Liver (tissue), 9 donors: ENCODE data around the gene ARIH1. TPM values are rescaled to one million over a fixed set of nuclear protein-coding genes. Genes with fewer than 3 reads are reported as not detected.

Experiments used
- DNase-seq: peaks from one replicate; pipeline ENCODE4 v3.0.0-alpha.2; 2017; ENCODE audit warnings: low spot score
- H3K27ac ChIP-seq, 2 donors: one replicate each; pipeline ENCODE4 v1.7.0; 2013; ENCODE audit warnings: inconsistent platforms in 2 of 2, low read length in 2 of 2, control low read depth in 1 of 2, low read depth in 1 of 2, mild to moderate bottlenecking in 1 of 2
- H3K27me3 ChIP-seq, 4 donors: one replicate each; pipeline versions ENCODE4 v1.6.1 to v1.7.0; 2013; ENCODE audit warnings: low read length in 3 of 4, inconsistent platforms in 1 of 4, mild to moderate bottlenecking in 1 of 4, moderate library complexity in 1 of 4; ENCODE audit not compliant: control insufficient read depth in 4 of 4, insufficient read depth in 4 of 4
- H3K36me3 ChIP-seq, 4 donors: one replicate each; pipeline versions ENCODE4 v1.6.1 to v1.7.0; 2013; ENCODE audit warnings: low read length in 3 of 4, mild to moderate bottlenecking in 3 of 4, low read depth in 1 of 4, moderate library complexity in 1 of 4; ENCODE audit not compliant: control insufficient read depth in 4 of 4, insufficient read depth in 3 of 4
- H3K4me1 ChIP-seq, 4 donors: one replicate each; pipeline versions ENCODE4 v1.6.1 to v1.7.0; 2013; ENCODE audit warnings: low read length in 3 of 4, mild to moderate bottlenecking in 3 of 4, moderate library complexity in 1 of 4; ENCODE audit not compliant: control insufficient read depth in 4 of 4, insufficient read depth in 4 of 4
- H3K4me3 ChIP-seq, 3 donors: one replicate each; pipeline versions ENCODE4 v1.6.1 to v1.7.0; 2013; ENCODE audit warnings: low read length in 3 of 3, control low read depth in 1 of 3, low read depth in 1 of 3, mild to moderate bottlenecking in 1 of 3
- H3K9ac ChIP-seq, 2 donors: one replicate each; pipeline ENCODE4 v1.7.0; 2013; ENCODE audit warnings: low read length in 2 of 2, mild to moderate bottlenecking in 2 of 2, moderate library complexity in 2 of 2, control low read depth in 1 of 2, low read depth in 1 of 2
- H3K9me3 ChIP-seq, 4 donors: one replicate each; pipeline versions ENCODE4 v1.6.1 to v1.7.0; 2013; ENCODE audit warnings: low read length in 3 of 4; ENCODE audit not compliant: control insufficient read depth in 4 of 4
- ATF3 ChIP-seq: IDR thresholded peaks from 2 replicates; pipeline ENCODE4 v1.6.1; 2016; ENCODE audit warnings: antibody characterized with exemption
- CTCF ChIP-seq: fragments of 150-350 bp; IDR thresholded peaks from 2 replicates; pipeline ENCODE4 v1.5.1; 2017; ENCODE audit warnings: improper control_type of control experiment, low read depth, low read length; ENCODE audit not compliant: missing input control
- EGR1 ChIP-seq, 2 donors: IDR thresholded peaks; 2 replicates each; pipeline ENCODE4 v1.6.1; 2016 to 2018; ENCODE audit warnings: antibody characterized with exemption in 2 of 2, low read depth in 2 of 2
- FOXA1 ChIP-seq: IDR thresholded peaks from 2 replicates; pipeline ENCODE4 v1.6.1; 2016; ENCODE audit warnings: antibody characterized with exemption
- FOXA2 ChIP-seq: IDR thresholded peaks from 2 replicates; pipeline ENCODE4 v1.6.1; 2016; ENCODE audit warnings: antibody characterized with exemption
- HNF4A ChIP-seq, 2 donors: conservative IDR thresholded peaks; 2 replicates each; pipeline ENCODE4 v1.6.1; 2016; ENCODE audit warnings: antibody characterized with exemption in 2 of 2, mild to moderate bottlenecking in 2 of 2
- HNF4G ChIP-seq: IDR thresholded peaks from 2 replicates; pipeline ENCODE4 v1.6.1; 2016; ENCODE audit warnings: antibody characterized with exemption
- JUND ChIP-seq, 2 donors: IDR thresholded peaks; 2 replicates each; pipeline ENCODE4 v1.6.1; 2016; ENCODE audit warnings: antibody characterized with exemption in 2 of 2
- NR2F2 ChIP-seq: IDR thresholded peaks from 2 replicates; pipeline ENCODE4 v1.6.1; 2016; ENCODE audit warnings: antibody characterized with exemption
- RAD21 ChIP-seq, 2 donors: IDR thresholded peaks; 2 replicates each; pipeline ENCODE4 v1.6.1; 2016; ENCODE audit warnings: antibody characterized with exemption in 2 of 2, mild to moderate bottlenecking in 2 of 2
- RXRA ChIP-seq, 2 donors: IDR thresholded peaks; 2 replicates each; pipeline ENCODE4 v1.6.1; 2017 to 2018; ENCODE audit warnings: antibody characterized with exemption in 2 of 2, mild to moderate bottlenecking in 1 of 2
- SP1 ChIP-seq: IDR thresholded peaks from 2 replicates; pipeline ENCODE4 v1.6.1; 2018; ENCODE audit warnings: antibody characterized with exemption, mild to moderate bottlenecking
- TAF1 ChIP-seq: conservative IDR thresholded peaks from 2 replicates; pipeline ENCODE4 v1.6.1; 2016; ENCODE audit warnings: antibody characterized with exemption, mild to moderate bottlenecking
- ZBTB33 ChIP-seq: IDR thresholded peaks from 2 replicates; pipeline ENCODE4 v1.6.1; 2016; ENCODE audit warnings: antibody characterized with exemption
- WGBS: extraction: QIAGEN DNeasy Blood & Tissue Kit; methylation state at CpG from one replicate; pipeline ENCODE4 v1.1.7; 2013; 5-methylcytosine and 5-hydroxymethylcytosine counted together
- polyA plus RNA-seq, 2 donors: library from polyadenylated mRNA; stranded (reverse) in 1 of 2; unstranded in 1 of 2; fragments of 200-250 nt in 1 of 2; fragments of >200 nt in 1 of 2; fragmentation: Nextera tagmentation in 1 of 2; extraction: Ambion mirVana in 1 of 2; gene quantifications; one replicate each; pipeline versions ENCODE4 v1.2.1 to v1.2.3, GENCODE V29; 2013 to 2015
- total RNA-seq, 2 donors: library from RNA; depleted of rRNA; stranded (reverse); fragments of >200 nt; gene quantifications; one replicate each; pipeline ENCODE4 v1.2.3, GENCODE V29; 2014
- donor health status: healthy.
- donor health status: healthy.
- donor health status: healthy.
- donor health status: healthy.
- donor health status: healthy.

Gene ARIH1
- total and polyA plus RNA-seq, 4 donors: 10.8 to 23.8 (median 18.8) TPM

GRCh38 chr15:72445426-72445825 is 28.7 kb upstream of the ARIH1 start (continued):
- TF ChIP-seq HNF4G: no peak

GRCh38 chr15:72450805-72451204 is 23.3 kb upstream of the ARIH1 start:
- H3K9me3 ChIP-seq: no peaks in the 10 kb centered on the region
- TF ChIP-seq HNF4G: no peak
- TF ChIP-seq ZBTB33: no peak
- no peak for TF ChIP-seq EGR1 (IDR thresholded peaks at IDR 0.05; ENCODE audit: low read depth in 2 of 2)
- no peak for DNase-seq
- H3K4me1 ChIP-seq: no peaks in the 10 kb centered on the region
- H3K27ac ChIP-seq: no peak overlapping the region
- H3K9ac ChIP-seq: no peak overlapping the region
- no peak overlapping the region for H3K4me3 ChIP-seq
- 91% methylated on average over 6 of the region's 6 CpGs for WGBS
- H3K27me3 ChIP-seq: no peaks in the 10 kb centered on the region
- H3K36me3 ChIP-seq: no peaks in the 10 kb centered on the region

- Histone ChIP-seq H3K36me3 (no peaks in the 10 kb centered on the region), H3K4me3 (no peak overlapping the region), H3K4me1 (no peaks in the 10 kb centered on the region), H3K27ac (no peak overlapping the region), H3K27me3 (no peaks in the 10 kb centered on the region), H3K9ac (no peak overlapping the region), H3K9me3 (no peaks in the 10 kb centered on the region)
- TF ChIP-seq ATF3 (no peak), CTCF (no peak), ZBTB33 (no peak), TAF1 (no peak), RAD21 (IDR thresholded peaks at IDR 0.05) (no peak), RXRA (IDR thresholded peaks at IDR 0.05) (no peak)
- 88% methylated on average over 9 of the region's 9 CpGs for WGBS
- no peak for DNase-seq
Observed at GRCh38 chr15:72451224-72451623, 22.9 kb upstream of the ARIH1 start.

- Histone ChIP-seq H3K27ac (no peak overlapping the region), H3K9me3 (no peaks in the 10 kb centered on the region), H3K4me1 (peaks cover 0 to 5% (median 1%) of the 10 kb centered on the region in 4 donors), H3K4me3 (no peak overlapping the region), H3K36me3 (no peaks in the 10 kb centered on the region), H3K9ac (no peak overlapping the region), H3K27me3 (no peaks in the 10 kb centered on the region)
- WGBS: 96% methylated on average over 7 of the region's 7 CpGs
- no peak for DNase-seq
- no peak for TF ChIP-seq TAF1
- no peak for TF ChIP-seq FOXA2
- TF ChIP-seq RXRA (IDR thresholded peaks at IDR 0.05): no peak
- no peak for TF ChIP-seq FOXA1
- no peak for TF ChIP-seq CTCF
- no peak for TF ChIP-seq HNF4A (conservative IDR thresholded peaks at IDR 0.05)
- no peak for TF ChIP-seq ATF3
- TF ChIP-seq HNF4G: no peak
- TF ChIP-seq RAD21 (IDR thresholded peaks at IDR 0.05): no peak
- no peak for TF ChIP-seq ZBTB33
- no peak for TF ChIP-seq EGR1 (IDR thresholded peaks at IDR 0.05; ENCODE audit: low read depth in 2 of 2)
- TF ChIP-seq SP1: no peak
- TF ChIP-seq NR2F2: no peak
- no peak for TF ChIP-seq JUND (IDR thresholded peaks at IDR 0.05)
Observed at GRCh38 chr15:72456684-72457083, 17.4 kb upstream of the ARIH1 start.
